Measurements from ENCODE around the gene TNP1.

Gene TNP1

DNA sequence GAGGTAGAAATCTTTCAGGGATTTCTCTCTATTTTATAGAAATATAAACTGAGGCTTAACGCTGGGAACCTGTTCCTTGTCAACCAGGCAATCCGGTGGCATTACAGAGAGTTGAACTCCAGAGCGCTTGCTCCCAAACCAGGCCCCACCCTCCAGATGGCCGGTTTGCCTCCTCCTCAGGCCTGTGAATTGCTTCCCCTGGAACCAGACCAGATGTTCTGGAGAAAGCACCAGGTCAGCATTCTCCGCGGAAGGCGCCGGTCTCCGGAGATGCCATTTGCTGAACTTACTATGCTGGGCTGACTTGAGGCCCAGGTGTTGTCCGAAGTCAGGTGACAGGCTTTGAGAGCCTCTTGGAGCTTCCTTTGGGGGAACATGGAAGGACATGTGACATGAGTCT lies 17.2 kb downstream of the TNP1 start:
- DNase-seq (ENCODE audit: low read depth in 4 of 4, low spot score in 1 of 4), result no peak

DNA sequence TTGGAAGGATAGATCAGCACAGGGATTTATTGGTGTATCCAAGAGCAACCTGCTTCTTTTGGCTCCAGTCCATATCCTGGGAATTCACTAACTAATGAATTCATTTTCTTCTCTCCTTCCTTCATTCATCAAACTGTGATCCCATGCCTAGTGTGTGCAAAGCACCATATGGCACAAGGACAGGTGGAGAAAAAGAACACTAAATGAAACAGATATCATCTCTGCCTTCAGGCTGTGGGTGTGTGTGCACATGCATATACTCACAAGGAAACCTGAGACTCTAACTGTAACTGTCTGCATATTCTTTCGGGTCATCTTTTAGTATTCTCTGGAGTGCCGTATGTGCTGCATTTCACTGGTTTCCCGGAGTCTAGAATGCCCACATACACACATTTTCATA lies 20.2 kb downstream of the TNP1 start:
- no peak for DNase-seq (ENCODE audit: low read depth in 4 of 4, low spot score in 1 of 4)

GRCh38 chr2:216838151-216838550 lies 21.7 kb downstream of the TNP1 start:
- DNase-seq (ENCODE audit: low read depth in 4 of 4, low spot score in 1 of 4), result no peak

- DNase-seq (ENCODE audit: low read depth in 4 of 4, low spot score in 1 of 4), result no peak
Observed at GRCh38 chr2:216837740-216838139, 22.1 kb downstream of the TNP1 start.

DNA sequence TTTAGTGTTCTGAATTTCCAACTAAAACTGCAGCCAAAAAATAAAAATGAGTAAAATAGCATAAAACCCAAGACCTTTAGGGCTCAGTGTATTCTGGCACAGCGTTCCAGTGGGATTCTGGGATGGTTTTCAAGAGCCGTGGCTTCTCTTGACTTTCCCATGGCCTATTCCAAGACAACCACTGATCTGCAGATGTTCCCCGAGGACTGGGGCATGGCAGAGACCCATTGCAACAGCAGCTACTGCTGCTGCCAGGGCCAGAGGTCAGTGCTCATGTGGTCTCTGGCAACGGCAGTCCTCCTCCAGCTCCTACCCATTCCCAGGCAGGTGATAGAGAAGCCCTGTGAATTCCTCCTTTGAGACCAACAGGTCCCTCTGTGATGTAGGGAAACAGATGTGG lies 26.8 kb downstream of the TNP1 start:
- DNase-seq (ENCODE audit: low read depth in 4 of 4, low spot score in 1 of 4), result no peak

GRCh38 chr2:216830346-216830745 lies 29.5 kb downstream of the TNP1 start:
- DNase-seq (ENCODE audit: low read depth in 4 of 4, low spot score in 1 of 4), result no peak

- no peak for DNase-seq (ENCODE audit: low read depth in 4 of 4, low spot score in 1 of 4)
Observed at GRCh38 chr2:216829533-216829932, 30.3 kb downstream of the TNP1 start.

DNA sequence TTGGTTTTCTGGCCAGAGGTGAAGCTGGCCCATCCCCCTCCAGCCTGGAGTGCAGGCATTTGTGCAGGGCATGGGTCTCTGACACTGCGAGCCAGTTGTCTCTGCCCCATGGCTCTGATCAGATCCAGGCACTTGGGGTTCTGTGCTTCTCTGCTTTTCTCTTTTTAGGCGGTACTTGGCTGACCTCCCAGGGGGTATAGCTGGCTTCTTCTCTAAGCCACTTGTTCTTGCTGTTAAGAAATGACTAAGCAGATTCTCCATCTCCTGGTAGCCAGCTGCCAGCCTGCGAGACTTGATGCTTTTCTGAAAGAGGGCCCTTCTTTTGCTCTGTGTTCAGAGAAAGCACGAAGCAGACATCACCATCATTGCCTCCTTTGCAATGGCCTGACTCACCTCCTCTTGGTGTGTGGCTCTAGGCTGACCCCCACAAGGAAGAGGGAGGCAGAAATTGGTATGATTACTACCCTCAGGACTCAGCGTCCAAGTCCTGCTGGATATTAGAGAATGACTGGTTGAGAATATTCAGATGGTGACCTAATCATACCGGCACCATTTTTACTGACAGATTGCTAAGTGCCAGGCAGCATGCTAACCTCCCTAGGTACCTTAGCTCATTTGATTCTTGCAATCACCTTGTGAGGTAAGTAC lies 32.7 kb downstream of the TNP1 start:
- DNase-seq (ENCODE audit: low read depth in 4 of 4, low spot score in 1 of 4), result no peak

DNA sequence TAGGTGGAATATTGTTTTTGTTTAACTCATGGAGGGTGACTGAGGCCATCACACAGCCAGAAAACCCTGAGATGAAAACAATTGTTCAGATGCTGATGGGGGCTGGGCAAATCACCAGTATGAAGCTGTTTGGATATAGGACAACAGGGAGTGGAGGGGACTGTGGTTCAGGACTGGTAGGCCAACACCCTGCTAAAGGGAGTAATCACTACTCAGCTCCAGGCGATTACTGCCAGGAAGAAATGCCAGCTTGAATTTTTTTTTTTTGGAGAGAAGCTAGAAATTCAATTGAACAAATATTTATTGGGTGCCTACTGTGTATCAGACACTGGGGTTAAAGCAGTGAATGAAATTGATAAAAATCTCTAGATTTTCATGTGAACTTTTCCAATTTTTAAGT lies 37.4 kb downstream of the TNP1 start:
- no peak for DNase-seq (ENCODE audit: low read depth in 4 of 4, low spot score in 1 of 4)

DNA sequence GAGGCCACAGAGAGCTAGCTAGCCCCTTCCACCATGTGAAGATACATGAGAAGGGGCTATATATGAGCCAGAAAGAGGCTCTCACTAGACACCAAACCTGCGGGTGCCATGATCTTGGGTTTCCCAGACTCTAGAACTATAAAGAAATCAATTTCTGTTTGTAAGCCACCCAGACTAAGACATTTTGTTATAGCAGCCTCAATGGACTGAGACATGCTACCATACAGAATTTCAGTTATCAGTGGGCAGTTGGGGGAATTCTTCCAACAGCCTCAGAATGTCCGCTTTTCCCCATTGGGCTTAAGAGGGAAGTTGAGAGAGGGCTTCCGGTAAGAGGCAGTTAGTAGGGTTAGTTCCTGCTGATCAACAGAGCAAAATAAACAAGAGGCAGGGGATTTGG lies 39.2 kb downstream of the TNP1 start:
- DNase-seq (ENCODE audit: low read depth in 4 of 4, low spot score in 1 of 4), result no peak

DNA sequence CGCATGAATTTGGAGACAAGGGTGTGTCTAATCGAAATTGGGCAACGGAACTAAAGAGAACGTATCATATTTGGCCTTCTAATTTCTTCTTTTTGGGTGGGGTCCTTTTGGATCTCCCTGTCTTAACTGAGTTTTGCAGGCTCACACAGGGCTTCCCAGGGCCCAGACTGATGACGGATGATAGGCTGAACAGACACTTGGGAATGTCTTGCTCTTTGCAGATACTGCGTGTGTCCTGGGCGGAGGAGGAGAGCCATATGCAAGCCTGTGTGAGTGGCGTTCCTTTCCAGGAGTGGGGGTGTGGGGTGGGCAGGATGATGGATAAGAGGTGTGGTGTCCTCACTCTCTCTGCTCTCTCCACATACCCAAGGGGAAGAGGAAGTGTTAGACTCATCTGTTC lies 40.1 kb downstream of the TNP1 start:
- DNase-seq (ENCODE audit: low read depth in 4 of 4, low spot score in 1 of 4), result no peak

- DNase-seq (ENCODE audit: low read depth in 4 of 4, low spot score in 1 of 4), result no peak
Observed at GRCh38 chr2:216819055-216819454, 40.8 kb downstream of the TNP1 start.

DNA sequence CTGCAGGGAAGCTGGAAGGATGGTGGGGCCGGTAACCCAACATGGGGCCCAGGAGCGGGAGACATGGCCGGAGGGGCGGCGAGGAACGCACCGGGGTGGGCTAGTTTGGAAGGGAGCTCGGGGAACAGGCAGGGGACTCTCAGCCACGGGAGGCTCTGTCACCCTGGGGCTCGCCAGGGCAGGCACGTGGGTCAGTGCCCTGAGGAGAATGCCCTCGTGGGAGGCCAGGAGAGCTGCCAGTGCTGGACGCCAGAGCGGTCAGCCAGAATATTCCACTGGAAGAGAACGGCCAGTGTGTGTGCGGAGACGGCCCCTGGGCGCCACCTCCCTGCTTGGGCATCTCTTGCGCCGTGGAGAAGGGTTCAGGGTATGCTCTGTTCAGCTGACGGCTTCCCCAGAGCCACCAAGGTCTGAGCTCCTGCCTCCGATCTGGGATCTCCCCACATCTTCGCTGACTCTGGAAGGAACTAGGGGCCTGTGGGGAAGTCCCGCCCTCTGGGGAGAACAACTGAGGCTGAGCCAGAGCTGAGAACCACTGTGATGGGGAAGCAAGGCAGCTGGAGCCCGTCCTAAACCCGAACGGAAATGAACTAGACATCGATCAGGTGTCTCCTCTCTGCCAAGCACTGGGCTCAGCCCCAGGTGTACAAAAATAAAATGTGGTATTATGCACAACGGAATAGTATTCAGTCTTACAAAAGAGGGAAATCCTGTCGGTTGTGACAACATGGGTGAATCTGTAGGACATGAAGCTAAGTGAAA lies 49.3 kb downstream of the TNP1 start:
- DNase-seq (ENCODE audit: low read depth in 4 of 4, low spot score in 1 of 4), result no peak

Data from stimulated activated CD4-positive, alpha-beta T cell treated with anti-CD3 and anti-CD28 coated beads, Interleukin-1b, Interleukin-23, amount 100 ng/mL, for 24 hours (primary cell).